ENCODE measurements around the gene SCAMP4.
A peak's percentile ranks its signal among the peaks of the same experiment; 100 is the strongest.
"Not testable (repeated sequence)": the region's sequence is repeated elsewhere in the genome, so short reads cannot be mapped to it uniquely, and the experiment has no call there.

Gene SCAMP4

GRCh38 chr19:1882786-1883692 is 22.2 kb upstream of the SCAMP4 start:
- DNase-seq (ENCODE audit: low read depth in 3 of 3), result no peak

GRCh38 chr19:1883784-1884183 is 21.4 kb upstream of the SCAMP4 start:
- no peak for DNase-seq (ENCODE audit: low read depth in 3 of 3)

- no peak for DNase-seq (ENCODE audit: low read depth in 3 of 3)
These were observed 20.9 kb upstream of the SCAMP4 start for GRCh38 chr19:1884291-1884718.

- DNase-seq (ENCODE audit: low read depth in 3 of 3), result no peak
These were observed 20.4 kb upstream of the SCAMP4 start for GRCh38 chr19:1884719-1885334.

GRCh38 chr19:1885398-1886119 is 19.6 kb upstream of the SCAMP4 start, which contains the start of gene ABHD17A:
TSS of gene ABHD17A (minus strand) at chr19:1885496. CDS start at chr19:1881566, 3,930 bp downstream.
- DNase-seq (ENCODE audit: low read depth in 3 of 3), result peak; percentile 89 to 95 (median 91)

- not testable (repeated sequence) for DNase-seq (ENCODE audit: low read depth in 3 of 3)
These were observed 18.8 kb upstream of the SCAMP4 start for GRCh38 chr19:1886360-1886759.

GRCh38 chr19:1888385-1888784 is 16.8 kb upstream of the SCAMP4 start:
- DNase-seq (ENCODE audit: low read depth in 3 of 3), result no peak

GRCh38 chr19:1889907-1890306 is 15.3 kb upstream of the SCAMP4 start:
- DNase-seq (ENCODE audit: low read depth in 3 of 3), result no peak

- no peak for DNase-seq (ENCODE audit: low read depth in 3 of 3)
These were observed 11.4 kb upstream of the SCAMP4 start for GRCh38 chr19:1893791-1894190.

GRCh38 chr19:1896508-1896907 is 8.7 kb upstream of the SCAMP4 start:
- DNase-seq (ENCODE audit: low read depth in 3 of 3), result no peak

GRCh38 chr19:1901940-1902404 is 3.2 kb upstream of the SCAMP4 start:
- DNase-seq (ENCODE audit: low read depth in 3 of 3), result no peak

GRCh38 chr19:1902923-1903322 is 2.3 kb upstream of the SCAMP4 start:
- DNase-seq (ENCODE audit: low read depth in 3 of 3), result no peak

- no peak for DNase-seq (ENCODE audit: low read depth in 3 of 3)
These were observed 414 bp upstream of the SCAMP4 start for GRCh38 chr19:1904860-1905109.

- DNase-seq (ENCODE audit: low read depth in 3 of 3), result no peak
These were observed 720 bp downstream of the SCAMP4 start for GRCh38 chr19:1905863-1906375.

- DNase-seq (ENCODE audit: low read depth in 3 of 3), result no peak
These were observed 1.9 kb downstream of the SCAMP4 start for GRCh38 chr19:1906985-1907562.

GRCh38 chr19:1907563-1908363 is 2.6 kb downstream of the SCAMP4 start:
- no peak for DNase-seq (ENCODE audit: low read depth in 3 of 3)

- DNase-seq (ENCODE audit: low read depth in 3 of 3), result no peak
These were observed 3.1 kb downstream of the SCAMP4 start for GRCh38 chr19:1908364-1908678.

- no peak for DNase-seq (ENCODE audit: low read depth in 3 of 3)
These were observed 4.5 kb downstream of the SCAMP4 start for GRCh38 chr19:1909761-1910080.

GRCh38 chr19:1910177-1910576 is 5.0 kb downstream of the SCAMP4 start:
- DNase-seq (ENCODE audit: low read depth in 3 of 3), result no peak

- no peak for DNase-seq (ENCODE audit: low read depth in 3 of 3)
These were observed 5.9 kb downstream of the SCAMP4 start for GRCh38 chr19:1911098-1911497.

GRCh38 chr19:1911995-1912394 is 6.8 kb downstream of the SCAMP4 start:
- no peak for DNase-seq (ENCODE audit: low read depth in 3 of 3)

All from stimulated activated CD4-positive, alpha-beta T cell treated with anti-CD3 and anti-CD28 coated beads, TNF-alpha, amount 100 ng/mL, for 4 hours (primary cell).